PC-3 (cell line): ENCODE measurements around the gene MAST4.

ENCODE experiments used
- EZH2phosphoT487 ChIP-seq: fragments of 300-600 bp; sonication (generic); IDR thresholded peaks from 2 replicates; pipeline ENCODE4 v1.6.1; 2018; ENCODE audit warnings: mild to moderate bottlenecking, antibody characterized with exemption, low read length, borderline replicate concordance
- TF ChIP-seq, protein P1 (sequence below): fragments of 300-600 bp; sonication (generic); conservative IDR thresholded peaks from 2 replicates; pipeline ENCODE4 v1.5.1; 2017; ENCODE audit warnings: antibody characterized with exemption, low read depth, mild to moderate bottlenecking, low read length

DNA sequence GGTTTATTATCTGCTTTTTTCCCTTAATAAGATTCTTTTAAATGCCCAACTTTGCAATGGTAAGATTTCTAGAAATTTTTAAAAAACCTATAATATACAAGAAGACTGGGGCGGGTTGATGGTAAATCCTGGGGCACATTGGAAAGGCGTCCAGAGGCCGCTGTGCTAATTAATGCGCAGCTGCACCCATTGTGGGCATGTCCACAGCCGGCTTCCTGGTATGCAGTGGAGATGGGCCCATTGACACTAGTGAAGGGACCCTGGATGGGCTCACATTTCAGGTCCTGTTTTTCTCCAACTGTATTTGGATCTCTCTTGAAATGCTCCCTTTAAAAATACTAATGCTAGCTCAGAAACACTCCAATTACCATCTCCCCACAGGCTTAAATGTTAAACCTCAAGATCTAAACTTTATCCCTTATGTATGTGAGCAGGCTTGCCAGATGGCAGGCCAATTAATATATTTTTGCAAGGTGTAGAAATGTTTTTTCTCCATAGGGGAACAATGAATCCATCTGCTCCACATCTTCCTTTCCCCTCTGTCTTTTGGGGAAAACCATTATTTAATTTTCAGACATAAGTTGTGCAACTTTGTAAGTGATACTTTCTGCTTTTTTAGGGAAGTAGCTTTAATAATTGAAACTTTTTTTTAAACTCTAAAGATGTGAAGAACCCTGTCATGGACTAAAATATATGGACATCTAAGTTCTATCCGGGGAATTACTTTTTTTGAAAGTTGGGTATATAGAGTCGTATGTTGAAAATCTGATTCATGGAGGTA lies 423.1 kb downstream of the MAST4 start:
- TF ChIP-seq, protein P1, sequence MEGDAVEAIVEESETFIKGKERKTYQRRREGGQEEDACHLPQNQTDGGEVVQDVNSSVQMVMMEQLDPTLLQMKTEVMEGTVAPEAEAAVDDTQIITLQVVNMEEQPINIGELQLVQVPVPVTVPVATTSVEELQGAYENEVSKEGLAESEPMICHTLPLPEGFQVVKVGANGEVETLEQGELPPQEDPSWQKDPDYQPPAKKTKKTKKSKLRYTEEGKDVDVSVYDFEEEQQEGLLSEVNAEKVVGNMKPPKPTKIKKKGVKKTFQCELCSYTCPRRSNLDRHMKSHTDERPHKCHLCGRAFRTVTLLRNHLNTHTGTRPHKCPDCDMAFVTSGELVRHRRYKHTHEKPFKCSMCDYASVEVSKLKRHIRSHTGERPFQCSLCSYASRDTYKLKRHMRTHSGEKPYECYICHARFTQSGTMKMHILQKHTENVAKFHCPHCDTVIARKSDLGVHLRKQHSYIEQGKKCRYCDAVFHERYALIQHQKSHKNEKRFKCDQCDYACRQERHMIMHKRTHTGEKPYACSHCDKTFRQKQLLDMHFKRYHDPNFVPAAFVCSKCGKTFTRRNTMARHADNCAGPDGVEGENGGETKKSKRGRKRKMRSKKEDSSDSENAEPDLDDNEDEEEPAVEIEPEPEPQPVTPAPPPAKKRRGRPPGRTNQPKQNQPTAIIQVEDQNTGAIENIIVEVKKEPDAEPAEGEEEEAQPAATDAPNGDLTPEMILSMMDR: no peak
- TF ChIP-seq EZH2phosphoT487: no peak
